ENCODE measurements around the gene SPACA9.

DNA sequence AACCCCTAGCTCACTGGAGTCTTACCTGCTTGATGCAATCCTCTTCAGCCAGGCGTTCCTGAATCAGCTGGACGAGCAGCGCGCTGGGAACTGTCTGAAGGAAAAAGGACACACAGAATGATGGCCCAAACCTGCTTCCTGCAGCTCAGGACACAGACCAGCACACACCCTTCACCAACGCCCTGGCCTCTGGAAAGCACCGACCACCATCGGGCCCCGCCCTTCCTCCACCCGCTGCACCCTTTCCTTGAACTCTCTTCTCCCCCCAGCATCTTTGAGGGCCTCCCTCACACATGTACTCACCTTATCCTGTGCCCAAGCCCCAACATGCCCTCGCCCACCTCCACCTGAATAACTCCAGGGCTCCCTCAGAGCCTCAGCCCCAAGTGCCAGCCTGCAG lies 23.9 kb upstream of the SPACA9 start:
- TF ChIP-seq POLR2A (IDR thresholded peaks at IDR 0.05) (no peak), POLR2AphosphoS5 (IDR thresholded peaks at IDR 0.05) (no peak)
- TF ChIP-seq, protein P1, sequence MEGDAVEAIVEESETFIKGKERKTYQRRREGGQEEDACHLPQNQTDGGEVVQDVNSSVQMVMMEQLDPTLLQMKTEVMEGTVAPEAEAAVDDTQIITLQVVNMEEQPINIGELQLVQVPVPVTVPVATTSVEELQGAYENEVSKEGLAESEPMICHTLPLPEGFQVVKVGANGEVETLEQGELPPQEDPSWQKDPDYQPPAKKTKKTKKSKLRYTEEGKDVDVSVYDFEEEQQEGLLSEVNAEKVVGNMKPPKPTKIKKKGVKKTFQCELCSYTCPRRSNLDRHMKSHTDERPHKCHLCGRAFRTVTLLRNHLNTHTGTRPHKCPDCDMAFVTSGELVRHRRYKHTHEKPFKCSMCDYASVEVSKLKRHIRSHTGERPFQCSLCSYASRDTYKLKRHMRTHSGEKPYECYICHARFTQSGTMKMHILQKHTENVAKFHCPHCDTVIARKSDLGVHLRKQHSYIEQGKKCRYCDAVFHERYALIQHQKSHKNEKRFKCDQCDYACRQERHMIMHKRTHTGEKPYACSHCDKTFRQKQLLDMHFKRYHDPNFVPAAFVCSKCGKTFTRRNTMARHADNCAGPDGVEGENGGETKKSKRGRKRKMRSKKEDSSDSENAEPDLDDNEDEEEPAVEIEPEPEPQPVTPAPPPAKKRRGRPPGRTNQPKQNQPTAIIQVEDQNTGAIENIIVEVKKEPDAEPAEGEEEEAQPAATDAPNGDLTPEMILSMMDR (IDR thresholded peaks at IDR 0.05 in 8 of 11, conservative IDR thresholded peaks at IDR 0.05 in 3 of 11): no peak
